OCI-LY1 (cell line): ENCODE results near the gene DGKB.
A peak's percentile ranks its signal among the peaks of the same experiment; 100 is the strongest.

ENCODE experiments used
- H2AFZ ChIP-seq: fragments of 200-600 bp; sonication (generic), shearing (Covaris generic); 2 replicates; pipeline ENCODE4 v1.6.0; 2014; ENCODE audit warnings: antibody characterized with exemption, mild to moderate bottlenecking, low read length
- H3F3A ChIP-seq: fragments of 200-600 bp; sonication (generic), shearing (Covaris generic); 2 replicates; pipeline ENCODE4 v1.6.0; 2014; ENCODE audit warnings: mild to moderate bottlenecking, antibody characterized with exemption, low read length, moderate library complexity; ENCODE audit not compliant: insufficient read depth
- H3K27ac ChIP-seq: fragments of 200-600 bp; sonication (generic); 2 replicates; pipeline ENCODE4 v1.5.1; 2014; ENCODE audit warnings: low read length, mixed run types, mild to moderate bottlenecking, low read depth; ENCODE audit not compliant: poor library complexity, severe bottlenecking
- H3K27me3 ChIP-seq: fragments of 200-600 bp; sonication (generic); 2 replicates; pipeline ENCODE4 v1.6.0; 2014; ENCODE audit warnings: antibody characterized with exemption, mild to moderate bottlenecking, low read length, moderate library complexity; ENCODE audit not compliant: insufficient read depth
- H3K36me3 ChIP-seq: fragments of 200-600 bp; sonication (generic); 2 replicates; pipeline ENCODE4 v1.6.1; 2014; ENCODE audit warnings: mild to moderate bottlenecking, antibody characterized with exemption, low read length, moderate library complexity, mixed read lengths; ENCODE audit not compliant: insufficient read depth
- H3K4me1 ChIP-seq: fragments of 200-600 bp; sonication (generic); 2 replicates; pipeline ENCODE4 v1.5.1; 2014; ENCODE audit warnings: mild to moderate bottlenecking, low read length, moderate library complexity; ENCODE audit not compliant: insufficient read depth, severe bottlenecking
- H3K4me2 ChIP-seq: fragments of 200-600 bp; sonication (generic), shearing (Covaris generic); 2 replicates; pipeline ENCODE4 v1.6.1; 2014; ENCODE audit warnings: low read length
- H3K4me3 ChIP-seq: fragments of 200-600 bp; sonication (generic); 2 replicates; pipeline ENCODE4 v1.5.1; 2014; ENCODE audit warnings: low read length, low read depth, mild to moderate bottlenecking, mixed read lengths; ENCODE audit not compliant: poor library complexity, severe bottlenecking
- H3K79me2 ChIP-seq: fragments of 200-600 bp; shearing (Covaris generic); 2 replicates; pipeline ENCODE4 v1.6.1; 2016; ENCODE audit warnings: mixed run types, low read length, mixed read lengths; ENCODE audit not compliant: insufficient read depth
- H3K9ac ChIP-seq: fragments of 200-600 bp; sonication (generic), shearing (Covaris generic); 2 replicates; pipeline ENCODE4 v1.6.1; 2014; ENCODE audit warnings: mild to moderate bottlenecking, low read length, mixed read lengths
- H3K9me2 ChIP-seq: fragments of 200-600 bp; sonication (generic), shearing (Covaris generic); 2 replicates; pipeline ENCODE4 v1.6.1; 2014; ENCODE audit warnings: low read depth, mild to moderate bottlenecking, low read length, mixed read lengths
- H3K9me3 ChIP-seq: fragments of 200-600 bp; shearing (Covaris generic); 2 replicates; pipeline ENCODE4 v1.6.1; 2014; ENCODE audit warnings: low read length, mixed read lengths
- H4K20me1 ChIP-seq: fragments of 200-600 bp; sonication (generic), shearing (Covaris generic); 2 replicates; pipeline ENCODE4 v1.6.0; 2016; ENCODE audit warnings: mild to moderate bottlenecking, low read length; ENCODE audit not compliant: insufficient read depth
- EZH2 ChIP-seq: fragments of 200-600 bp; sonication (generic), shearing (Covaris generic); IDR thresholded peaks from 2 replicates; pipeline ENCODE4 v1.8.0; 2017; ENCODE audit warnings: borderline replicate concordance, mixed run types, mild to moderate bottlenecking, antibody characterized with exemption, low read length, moderate library complexity, mixed read lengths
- TF ChIP-seq, protein P1 (sequence below): fragments of 200-600 bp; sonication (generic), shearing (Covaris generic); IDR thresholded peaks from 2 replicates; pipeline ENCODE4 v1.5.1; 2017; ENCODE audit warnings: mild to moderate bottlenecking, antibody characterized with exemption, low read length, moderate library complexity, mixed read lengths

DGKB gene

DNA sequence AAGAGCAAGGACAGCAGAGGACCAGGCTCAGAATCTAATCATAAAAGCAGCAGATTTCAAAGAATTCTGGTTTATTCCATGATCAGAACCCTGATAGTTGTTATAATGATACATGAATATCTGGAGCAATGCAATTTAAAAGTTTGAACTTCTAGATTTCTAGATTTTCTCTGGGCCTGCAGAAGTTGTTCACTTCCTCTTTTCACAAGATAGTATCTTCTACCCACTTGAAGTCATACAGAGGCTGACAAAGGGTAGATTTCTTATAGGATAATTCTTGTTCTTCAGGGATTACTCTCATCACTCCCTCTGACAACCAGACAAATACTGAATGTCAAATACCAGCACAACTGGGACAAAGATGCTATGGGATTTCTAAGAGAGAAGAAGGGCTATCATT, 593.1 kb downstream of the DGKB start:
- no peaks in the 10 kb centered on the region for H3K9me2 ChIP-seq
- H3K4me3 ChIP-seq: no peak overlapping the region
- no peak overlapping the region for H3K9ac ChIP-seq
- TF ChIP-seq, protein P1, sequence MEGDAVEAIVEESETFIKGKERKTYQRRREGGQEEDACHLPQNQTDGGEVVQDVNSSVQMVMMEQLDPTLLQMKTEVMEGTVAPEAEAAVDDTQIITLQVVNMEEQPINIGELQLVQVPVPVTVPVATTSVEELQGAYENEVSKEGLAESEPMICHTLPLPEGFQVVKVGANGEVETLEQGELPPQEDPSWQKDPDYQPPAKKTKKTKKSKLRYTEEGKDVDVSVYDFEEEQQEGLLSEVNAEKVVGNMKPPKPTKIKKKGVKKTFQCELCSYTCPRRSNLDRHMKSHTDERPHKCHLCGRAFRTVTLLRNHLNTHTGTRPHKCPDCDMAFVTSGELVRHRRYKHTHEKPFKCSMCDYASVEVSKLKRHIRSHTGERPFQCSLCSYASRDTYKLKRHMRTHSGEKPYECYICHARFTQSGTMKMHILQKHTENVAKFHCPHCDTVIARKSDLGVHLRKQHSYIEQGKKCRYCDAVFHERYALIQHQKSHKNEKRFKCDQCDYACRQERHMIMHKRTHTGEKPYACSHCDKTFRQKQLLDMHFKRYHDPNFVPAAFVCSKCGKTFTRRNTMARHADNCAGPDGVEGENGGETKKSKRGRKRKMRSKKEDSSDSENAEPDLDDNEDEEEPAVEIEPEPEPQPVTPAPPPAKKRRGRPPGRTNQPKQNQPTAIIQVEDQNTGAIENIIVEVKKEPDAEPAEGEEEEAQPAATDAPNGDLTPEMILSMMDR: no peak
- no peak for TF ChIP-seq EZH2
- no peaks in the 10 kb centered on the region for H3K4me1 ChIP-seq
- no peaks in the 10 kb centered on the region for H3K27me3 ChIP-seq
- no peaks in the 10 kb centered on the region for H3K36me3 ChIP-seq
- H3K79me2 ChIP-seq: no peaks in the 10 kb centered on the region
- H3F3A ChIP-seq: no peaks in the 10 kb centered on the region
- H3K9me3 ChIP-seq: no peaks in the 10 kb centered on the region
- no peak overlapping the region for H3K27ac ChIP-seq
- H2AFZ ChIP-seq: no peak overlapping the region
- no peak overlapping the region for H3K4me2 ChIP-seq
- no peaks in the 10 kb centered on the region for H4K20me1 ChIP-seq

DNA sequence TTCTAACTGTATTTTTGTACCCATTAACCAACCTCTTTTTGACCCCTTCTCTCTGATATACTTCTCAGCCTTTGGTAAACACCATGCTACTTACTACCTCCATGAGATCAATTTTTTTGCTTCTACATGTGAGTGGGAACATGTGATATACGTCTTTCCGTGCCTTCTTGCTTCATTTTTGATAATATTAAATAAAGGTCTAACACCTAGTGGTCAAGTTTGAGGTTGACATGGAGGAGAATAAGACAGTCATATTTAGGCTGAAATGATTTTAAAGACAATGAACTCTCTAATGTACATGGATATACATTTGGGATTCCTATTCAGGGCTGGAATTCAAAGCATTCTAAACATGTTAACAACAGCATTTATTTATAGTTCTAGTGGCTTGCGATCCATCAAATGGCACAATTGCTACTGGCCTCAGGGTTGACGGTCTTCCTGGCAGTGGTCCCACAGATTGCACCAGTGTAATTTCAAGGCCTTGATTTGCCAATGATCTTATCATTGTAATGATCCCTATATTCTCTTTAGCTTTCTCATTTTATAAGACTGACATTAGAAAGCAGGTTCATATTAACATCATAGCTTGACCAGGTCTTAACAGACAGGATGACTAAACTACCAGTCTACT, 597.2 kb downstream of the DGKB start:
- H4K20me1 ChIP-seq: no peaks in the 10 kb centered on the region
- H3K4me3 ChIP-seq: no peak overlapping the region
- H3F3A ChIP-seq: no peaks in the 10 kb centered on the region
- H3K79me2 ChIP-seq: no peaks in the 10 kb centered on the region
- no peak overlapping the region for H3K4me2 ChIP-seq
- H3K4me1 ChIP-seq: no peaks in the 10 kb centered on the region
- H3K36me3 ChIP-seq: no peaks in the 10 kb centered on the region
- H3K9ac ChIP-seq: no peak overlapping the region
- H3K27me3 ChIP-seq: no peaks in the 10 kb centered on the region
- H3K9me3 ChIP-seq: no peaks in the 10 kb centered on the region
- no peak overlapping the region for H2AFZ ChIP-seq
- H3K9me2 ChIP-seq: no peaks in the 10 kb centered on the region; the same call in 1 of the 2 replicates
- TF ChIP-seq, protein P1: peak; percentile 43
- TF ChIP-seq EZH2: no peak
- H3K27ac ChIP-seq: no peak overlapping the region

DNA sequence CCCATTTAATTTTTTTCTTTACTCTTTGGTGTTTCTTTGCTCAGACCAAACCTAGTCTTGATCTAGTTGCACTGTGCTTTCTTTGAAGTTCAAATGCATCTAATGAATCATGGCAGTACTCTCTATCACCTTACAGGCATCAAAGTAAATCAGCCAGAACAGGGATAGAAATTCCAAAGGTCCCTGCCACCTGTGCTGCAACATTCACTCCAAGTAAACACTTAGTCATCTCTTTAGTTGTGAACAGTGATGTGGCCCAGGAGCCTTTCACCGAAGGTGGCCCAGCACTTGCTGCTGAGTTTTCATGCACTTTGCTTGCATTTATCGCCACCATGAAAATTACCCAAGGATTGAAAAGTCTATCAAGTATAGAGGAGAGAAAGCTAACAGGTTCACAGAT, 599.0 kb downstream of the DGKB start:
- Histone ChIP-seq H3K9ac (no peak overlapping the region), H4K20me1 (no peaks in the 10 kb centered on the region), H3K4me1 (no peaks in the 10 kb centered on the region), H3K9me2 (no peaks in the 10 kb centered on the region; the same call in 1 of the 2 replicates), H3K4me3 (no peak overlapping the region), H3K27ac (no peak overlapping the region), H3K36me3 (no peaks in the 10 kb centered on the region), H3K79me2 (no peaks in the 10 kb centered on the region), H3K4me2 (no peak overlapping the region), H3F3A (no peaks in the 10 kb centered on the region), H3K27me3 (no peaks in the 10 kb centered on the region), H3K9me3 (no peaks in the 10 kb centered on the region), H2AFZ (no peak overlapping the region)
- no peak for TF ChIP-seq EZH2
- TF ChIP-seq, protein P1: no peak
